ENCODE measurements around the gene SMPD3.

Gene SMPD3

GRCh38 chr16:68357521-68357922, 90.8 kb downstream of the SMPD3 start:
- DNase-seq (ENCODE audit: low read depth, low spot score), result no peak

GRCh38 chr16:68356919-68357286, 91.4 kb downstream of the SMPD3 start:
- no peak for DNase-seq (ENCODE audit: low read depth, low spot score)

- DNase-seq (ENCODE audit: low read depth, low spot score), result peak; percentile 37
Observed at GRCh38 chr16:68356249-68356918, 91.9 kb downstream of the SMPD3 start.

GRCh38 chr16:68355447-68356248, 92.7 kb downstream of the SMPD3 start:
- DNase-seq (ENCODE audit: low read depth, low spot score), result no peak

- DNase-seq (ENCODE audit: low read depth, low spot score), result no peak
Observed at GRCh38 chr16:68354816-68355215, 93.5 kb downstream of the SMPD3 start.

GRCh38 chr16:68353366-68353765, 94.9 kb downstream of the SMPD3 start:
- DNase-seq (ENCODE audit: low read depth, low spot score), result no peak

GRCh38 chr16:68351991-68352431, 96.3 kb downstream of the SMPD3 start:
- no peak for DNase-seq (ENCODE audit: low read depth, low spot score)

GRCh38 chr16:68351463-68351862, 96.8 kb downstream of the SMPD3 start:
- no peak for DNase-seq (ENCODE audit: low read depth, low spot score)

GRCh38 chr16:68350813-68351350, 97.4 kb downstream of the SMPD3 start:
- no peak for DNase-seq (ENCODE audit: low read depth, low spot score)

GRCh38 chr16:68349838-68350410, 98.4 kb downstream of the SMPD3 start:
- no peak for DNase-seq (ENCODE audit: low read depth, low spot score)

- DNase-seq (ENCODE audit: low read depth, low spot score), result no peak
Observed at GRCh38 chr16:68348639-68349445, 99.5 kb downstream of the SMPD3 start.

- DNase-seq (ENCODE audit: low read depth, low spot score), result no peak
Observed at GRCh38 chr16:68347605-68348004, 100.7 kb downstream of the SMPD3 start.

GRCh38 chr16:68346892-68347480, 101.3 kb downstream of the SMPD3 start:
- DNase-seq (ENCODE audit: low read depth, low spot score), result no peak

- no peak for DNase-seq (ENCODE audit: low read depth, low spot score)
Observed at GRCh38 chr16:68345958-68346635, 102.2 kb downstream of the SMPD3 start.

- DNase-seq (ENCODE audit: low read depth, low spot score), result no peak
Observed at GRCh38 chr16:68345351-68345810, 102.9 kb downstream of the SMPD3 start.

- DNase-seq (ENCODE audit: low read depth, low spot score), result no peak
Observed at GRCh38 chr16:68344252-68344651, 104.1 kb downstream of the SMPD3 start.

GRCh38 chr16:68343137-68343536, 105.2 kb downstream of the SMPD3 start:
- no peak for DNase-seq (ENCODE audit: low read depth, low spot score)

GRCh38 chr16:68342620-68343019, 105.7 kb downstream of the SMPD3 start:
- DNase-seq (ENCODE audit: low read depth, low spot score), result no peak

GRCh38 chr16:68339214-68339613, 109.1 kb downstream of the SMPD3 start:
- no peak for DNase-seq (ENCODE audit: low read depth, low spot score)

GRCh38 chr16:68338326-68339119, 109.8 kb downstream of the SMPD3 start:
- DNase-seq (ENCODE audit: low read depth, low spot score), result no peak

Data from activated CD4-positive, CD25-positive, alpha-beta regulatory T cell treated with anti-CD3 and anti-CD28 coated beads, Interleukin-2, amount 50 U/mL, for 16 hours (primary cell).